Measurements from ENCODE around the gene LRP1B.
"Not testable (repeated sequence)": the region's sequence is repeated elsewhere in the genome, so short reads cannot be mapped to it uniquely, and the experiment has no call there.

LRP1B gene

GRCh38 chr2:140683658-140684057 lies 1447.2 kb downstream of the LRP1B start:
- DNase-seq (ENCODE audit: low spot score), result no peak

DNA sequence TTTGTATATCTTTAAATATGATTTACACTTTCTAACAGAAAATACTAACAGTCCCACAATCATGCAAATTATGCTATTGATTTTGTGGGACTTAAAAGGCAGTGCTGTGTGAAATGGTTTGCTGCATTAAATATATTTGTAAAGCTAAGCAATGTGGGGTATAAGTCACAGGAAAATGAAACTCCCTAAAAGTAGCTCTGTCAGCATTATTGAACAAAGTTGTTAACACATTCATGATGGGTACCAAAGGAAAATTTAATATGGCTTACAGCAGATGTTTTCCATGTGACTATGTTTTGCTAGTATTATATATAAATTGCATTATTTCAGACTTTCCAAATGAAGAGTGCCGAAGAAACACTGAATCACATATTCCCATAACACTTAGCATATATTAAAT lies 1450.0 kb downstream of the LRP1B start:
- no peak for DNase-seq (ENCODE audit: low spot score)

GRCh38 chr2:140679752-140680151 lies 1451.1 kb downstream of the LRP1B start:
- DNase-seq (ENCODE audit: low spot score), result no peak

DNA sequence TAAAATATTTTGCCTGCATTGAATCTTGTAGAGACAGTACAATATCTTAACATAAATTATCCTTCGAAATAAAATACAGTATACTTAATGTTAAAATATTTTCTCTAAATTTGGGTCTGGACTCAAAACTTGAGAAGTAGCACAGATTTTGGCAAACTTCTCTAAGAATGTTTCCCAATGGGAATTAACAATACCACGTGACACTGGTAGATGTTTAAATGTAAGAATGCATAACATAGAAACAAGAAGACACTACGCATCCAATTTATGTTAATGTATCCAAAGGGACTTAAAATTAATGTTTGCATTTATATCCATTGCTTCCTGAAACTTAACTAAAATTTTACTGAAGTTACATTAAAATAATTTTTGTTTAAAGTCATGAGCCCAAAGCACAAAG lies 1460.9 kb downstream of the LRP1B start:
- no peak for DNase-seq (ENCODE audit: low spot score)

- DNase-seq (ENCODE audit: low spot score), result no peak
Observed at GRCh38 chr2:140667203-140667602, 1463.6 kb downstream of the LRP1B start.

DNA sequence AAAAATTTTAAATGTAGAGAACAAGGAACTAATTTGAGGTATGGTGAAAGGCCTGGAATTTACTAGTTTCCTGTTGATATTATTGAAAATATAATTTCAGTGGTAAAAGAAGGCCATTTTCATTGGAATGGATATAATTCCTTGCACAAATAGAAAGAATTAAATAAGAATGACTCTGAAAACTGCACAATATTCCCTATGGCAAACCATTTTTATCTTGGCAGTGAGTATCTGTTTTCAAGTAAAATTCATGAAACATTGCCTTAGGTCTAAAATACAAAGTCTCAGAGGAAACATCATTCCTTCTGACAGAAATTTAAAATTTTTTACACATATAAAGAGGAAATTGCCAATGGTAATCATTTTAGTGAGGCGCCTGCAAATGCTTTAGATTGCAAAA lies 1468.3 kb downstream of the LRP1B start:
- no peak for DNase-seq (ENCODE audit: low spot score)

DNA sequence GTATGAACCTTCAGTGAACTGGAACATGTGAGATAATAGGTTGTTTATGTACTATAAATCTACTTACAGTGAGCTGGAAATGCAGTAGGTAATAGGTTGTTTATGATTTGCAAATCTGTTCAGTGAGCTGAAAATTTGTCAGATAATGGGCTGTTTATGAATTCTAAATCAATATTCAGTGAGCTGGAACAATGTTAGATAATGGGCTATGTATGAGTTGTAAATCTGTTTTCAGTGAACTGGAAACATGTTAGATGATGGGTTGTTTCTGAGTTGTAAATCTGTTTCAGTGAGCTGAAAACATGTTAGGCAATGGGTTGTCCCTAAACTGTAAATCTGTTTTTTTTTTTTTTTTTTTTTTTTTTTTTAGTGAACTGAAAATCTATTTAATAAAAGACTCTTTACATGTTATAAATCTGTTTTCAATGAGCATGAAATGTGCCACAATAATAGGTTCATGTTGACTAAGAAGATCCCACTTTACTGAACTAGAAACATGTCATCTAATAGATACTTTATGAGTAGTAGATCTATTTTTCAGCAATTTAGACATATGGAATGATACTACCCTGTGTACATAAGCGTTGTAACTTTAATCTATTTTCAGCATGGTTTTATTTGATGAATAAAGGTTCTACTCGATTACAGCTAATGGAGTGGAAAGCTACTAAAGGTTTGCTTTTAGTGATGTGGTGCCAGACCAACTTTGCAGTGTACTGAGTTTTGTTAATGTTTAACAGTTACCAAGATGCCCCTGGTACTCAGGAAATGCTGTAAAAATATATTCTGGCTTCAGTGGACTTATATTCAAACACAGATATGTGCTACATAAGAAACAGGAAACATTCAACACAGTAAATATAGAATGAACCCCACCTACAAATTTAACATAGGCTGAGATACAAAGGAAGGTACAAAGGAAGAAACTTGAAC lies 1471.8 kb downstream of the LRP1B start:
- no peak for DNase-seq (ENCODE audit: low spot score)

DNA sequence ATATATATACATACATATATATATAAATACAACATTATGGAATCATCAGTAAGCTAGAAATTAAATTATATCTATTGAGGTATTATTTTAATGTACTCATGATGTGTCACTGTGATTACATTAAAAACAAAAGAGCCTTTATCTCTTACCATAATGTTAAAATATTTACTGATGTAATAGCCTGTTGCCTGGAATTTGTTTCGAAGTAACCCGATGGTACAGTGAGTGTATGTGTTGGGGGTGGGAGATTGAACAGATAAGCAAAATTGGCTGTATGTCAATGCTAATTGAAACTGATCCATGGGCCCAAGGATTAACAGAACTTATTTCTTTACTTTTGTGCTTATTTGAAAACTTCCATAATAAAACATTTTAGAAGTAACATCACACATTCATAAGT lies 1473.2 kb downstream of the LRP1B start:
- DNase-seq (ENCODE audit: low spot score), result no peak

GRCh38 chr2:140654565-140654964 lies 1476.3 kb downstream of the LRP1B start:
- DNase-seq (ENCODE audit: low spot score), result no peak

- no peak for DNase-seq (ENCODE audit: low spot score)
Observed at GRCh38 chr2:140650825-140651224, 1480.0 kb downstream of the LRP1B start.

DNA sequence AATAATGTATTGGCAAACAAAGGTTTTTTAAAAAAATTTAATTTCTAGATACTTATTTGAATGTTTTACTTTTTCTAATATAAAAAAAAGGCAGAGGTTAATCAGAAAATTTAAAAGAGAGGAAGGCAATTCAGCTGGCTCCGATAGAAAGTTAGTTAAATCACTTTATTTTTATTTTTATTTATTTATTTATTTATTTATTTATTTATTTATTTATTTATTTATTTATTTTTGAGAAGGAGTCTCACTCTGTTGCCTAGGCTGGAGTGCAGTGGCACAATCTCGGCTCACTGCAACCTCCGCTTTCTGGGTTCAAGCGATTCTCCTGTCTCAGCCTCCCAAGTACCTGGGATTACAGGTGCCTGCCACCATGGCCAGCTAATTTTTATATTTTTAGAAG lies 1480.7 kb downstream of the LRP1B start:
- DNase-seq (ENCODE audit: low spot score), result not testable (repeated sequence)

GRCh38 chr2:140648393-140648792 lies 1482.4 kb downstream of the LRP1B start:
- no peak for DNase-seq (ENCODE audit: low spot score)

DNA sequence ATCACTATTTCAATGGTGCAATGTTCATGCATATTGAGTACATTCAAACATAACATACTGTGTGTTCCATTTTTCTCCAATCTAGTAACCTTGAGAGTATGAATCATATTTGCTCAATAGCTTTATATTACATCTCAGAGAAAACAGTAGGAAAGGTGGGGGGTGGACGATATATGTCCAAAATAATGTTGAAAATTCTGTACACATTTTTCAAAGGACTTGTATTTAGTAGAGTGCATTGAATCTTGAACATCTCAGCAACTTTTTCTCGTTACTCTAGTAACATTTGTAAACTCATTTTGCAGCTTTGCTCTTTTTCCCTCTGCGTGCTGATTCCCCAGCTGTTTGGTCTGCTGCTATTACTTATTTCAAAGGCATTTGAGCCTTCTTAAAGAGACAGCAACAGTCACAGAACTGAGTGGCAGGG lies 1487.0 kb downstream of the LRP1B start:
- DNase-seq (ENCODE audit: low spot score), result no peak

- DNase-seq (ENCODE audit: low spot score), result no peak
Observed at GRCh38 chr2:140641163-140641562, 1489.7 kb downstream of the LRP1B start.

- no peak for DNase-seq (ENCODE audit: low spot score)
Observed at GRCh38 chr2:140639628-140640027, 1491.2 kb downstream of the LRP1B start.

DNA sequence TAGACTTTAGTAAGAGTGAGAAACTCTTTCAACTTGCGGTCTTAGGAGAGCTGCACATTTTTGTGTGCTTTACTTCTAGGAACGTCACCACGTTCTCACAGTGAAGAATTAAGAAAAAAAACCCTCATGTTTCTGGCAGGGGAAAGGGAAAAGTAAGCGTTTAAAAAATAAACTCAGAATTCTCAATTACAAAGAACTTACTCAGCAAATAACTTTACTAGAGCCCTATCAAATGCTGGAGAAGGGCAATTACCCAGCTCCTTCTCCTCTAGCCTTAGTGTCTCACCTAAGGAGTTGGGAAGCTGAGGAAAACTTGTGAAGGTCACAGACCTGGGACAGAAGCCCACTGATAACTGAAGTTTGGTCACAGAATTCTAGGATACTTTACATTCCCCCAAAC lies 1500.3 kb downstream of the LRP1B start:
- no peak for DNase-seq (ENCODE audit: low spot score)

GRCh38 chr2:140627885-140628284 lies 1502.9 kb downstream of the LRP1B start:
- DNase-seq (ENCODE audit: low spot score), result no peak

DNA sequence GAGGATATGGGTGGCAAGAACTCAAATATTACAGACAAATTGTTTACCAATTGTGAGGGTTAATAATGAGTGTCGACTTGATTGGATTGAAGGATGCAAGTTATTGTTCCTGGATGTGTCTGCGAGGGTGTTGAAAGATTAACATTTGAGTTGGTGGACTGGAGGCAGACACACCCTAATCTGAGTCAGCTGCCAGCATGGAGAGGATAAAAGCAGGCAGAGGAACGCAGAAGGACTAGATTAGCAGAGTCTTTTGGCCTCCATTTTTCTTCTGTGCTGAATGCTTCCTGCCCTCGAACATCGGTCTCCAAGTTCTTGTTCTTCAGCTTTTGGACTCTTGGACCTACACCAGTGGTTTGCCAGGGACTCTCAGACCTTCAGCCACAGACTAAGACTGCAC lies 1503.7 kb downstream of the LRP1B start:
- DNase-seq (ENCODE audit: low spot score), result no peak

DNA sequence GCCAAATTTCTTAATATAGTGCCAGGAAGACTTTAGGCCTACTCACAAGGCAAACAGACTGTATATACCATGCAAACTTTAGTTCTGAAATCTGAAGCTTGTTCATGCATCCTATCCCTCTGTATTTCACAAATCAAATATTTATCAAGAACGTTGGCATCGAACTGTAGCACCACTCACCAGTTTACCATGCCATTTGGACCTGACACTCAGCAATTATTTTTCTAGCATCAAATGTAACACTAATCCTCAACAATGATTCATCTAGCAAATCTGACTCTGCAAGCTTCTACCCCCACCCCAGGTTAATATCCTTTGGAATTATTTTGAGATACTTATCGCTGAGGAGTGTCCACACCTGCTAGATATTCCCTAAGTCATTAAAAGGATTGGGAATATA lies 1506.6 kb downstream of the LRP1B start:
- no peak for DNase-seq (ENCODE audit: low spot score)

DNA sequence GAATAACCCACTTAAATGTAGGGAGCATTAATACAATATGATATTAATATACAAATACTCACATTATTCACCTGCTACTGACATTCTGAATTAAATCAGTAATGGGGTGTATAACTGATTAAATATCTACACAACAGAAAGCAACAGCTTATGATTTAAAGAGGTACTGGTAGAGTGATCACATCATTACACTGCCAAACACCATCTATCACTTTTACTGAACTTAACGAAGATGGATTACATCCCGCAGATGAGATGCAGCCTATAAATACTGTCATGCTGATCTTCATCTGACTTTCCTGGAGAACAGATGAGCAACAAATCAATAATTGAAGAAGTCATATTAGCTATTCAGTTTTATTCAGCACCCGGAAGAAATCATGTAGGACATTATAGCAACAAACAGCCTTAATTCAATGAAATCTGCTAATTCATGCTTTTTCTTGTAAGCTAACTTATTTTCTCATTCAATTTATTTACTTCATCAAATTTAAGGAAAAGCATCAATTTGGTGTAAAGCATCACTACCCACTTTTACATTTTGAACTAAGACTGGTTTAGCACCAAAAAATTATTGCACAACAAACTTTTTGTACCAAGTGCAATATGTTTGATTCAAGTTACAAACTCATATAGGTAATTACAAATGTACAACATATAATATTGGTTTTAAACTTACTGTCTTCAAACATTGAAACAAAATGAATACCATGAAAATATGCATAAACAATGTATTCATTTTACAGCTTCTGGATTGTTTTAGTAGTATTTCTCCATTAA lies 1509.0 kb downstream of the LRP1B start:
- DNase-seq (ENCODE audit: low spot score), result no peak

DNA sequence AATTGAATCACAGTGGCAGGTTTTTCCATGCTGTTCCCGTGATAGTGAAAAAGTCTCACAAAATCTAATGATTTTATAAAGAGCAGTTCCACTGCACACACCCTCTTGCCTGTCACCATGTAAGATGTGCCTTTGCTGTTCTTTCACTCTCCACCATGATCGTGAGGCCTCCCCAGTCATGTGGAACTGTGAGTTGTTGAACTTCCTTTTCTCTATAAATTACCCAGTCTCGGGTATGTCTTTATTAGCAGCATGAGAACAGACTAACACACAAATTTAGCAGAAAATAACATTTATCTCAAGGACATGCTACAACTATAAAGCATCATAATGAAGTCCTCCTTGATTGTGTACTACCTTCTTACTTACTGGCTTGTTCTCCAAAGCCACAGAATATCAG lies 1526.0 kb downstream of the LRP1B start:
- DNase-seq (ENCODE audit: low spot score), result no peak

DNA sequence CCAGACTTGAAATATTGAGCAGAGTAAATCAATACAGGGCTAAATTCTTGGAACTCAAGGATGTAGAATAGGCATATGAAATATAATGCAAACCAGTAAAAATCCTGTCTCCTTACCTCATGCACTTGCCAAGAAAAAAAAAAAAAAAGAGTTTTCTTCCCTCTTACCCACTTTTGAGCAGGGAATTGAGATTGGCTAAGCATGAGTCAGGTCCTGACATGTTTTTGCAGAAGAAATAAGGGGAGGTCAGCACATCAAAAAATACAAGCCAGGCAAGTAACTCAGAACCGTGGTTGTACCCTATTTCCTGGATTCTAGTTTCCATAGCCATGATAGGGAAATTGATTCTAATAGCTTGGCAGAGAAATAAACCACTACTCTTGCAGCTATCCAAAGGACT lies 1526.7 kb downstream of the LRP1B start:
- DNase-seq (ENCODE audit: low spot score), result no peak

- DNase-seq (ENCODE audit: low spot score), result no peak
Observed at GRCh38 chr2:140603416-140603815, 1527.4 kb downstream of the LRP1B start.

Data from CD4-positive, alpha-beta T cell treated with Interleukin-2 at 100 ng/mL for 4 hours (primary cell).